Lower leg skin (tissue), 3 donors: ENCODE measurements around the gene BCL6B.

ENCODE experiments used
- POLR2A ChIP-seq, 2 donors: fragments of 450-650 bp; IDR thresholded peaks; one replicate each; pipeline ENCODE4 v1.6.1; 2016 to 2017; ENCODE audit warnings: antibody characterized with exemption in 2 of 2, mild to moderate bottlenecking in 1 of 2, moderate library complexity in 1 of 2
- TF ChIP-seq, protein P1 (sequence below), 3 donors: fragments of 450-650 bp; IDR thresholded peaks; one replicate each; pipeline ENCODE4 v1.5.1; 2016; ENCODE audit warnings: antibody characterized with exemption in 3 of 3, mild to moderate bottlenecking in 3 of 3, moderate library complexity in 2 of 3

DNA sequence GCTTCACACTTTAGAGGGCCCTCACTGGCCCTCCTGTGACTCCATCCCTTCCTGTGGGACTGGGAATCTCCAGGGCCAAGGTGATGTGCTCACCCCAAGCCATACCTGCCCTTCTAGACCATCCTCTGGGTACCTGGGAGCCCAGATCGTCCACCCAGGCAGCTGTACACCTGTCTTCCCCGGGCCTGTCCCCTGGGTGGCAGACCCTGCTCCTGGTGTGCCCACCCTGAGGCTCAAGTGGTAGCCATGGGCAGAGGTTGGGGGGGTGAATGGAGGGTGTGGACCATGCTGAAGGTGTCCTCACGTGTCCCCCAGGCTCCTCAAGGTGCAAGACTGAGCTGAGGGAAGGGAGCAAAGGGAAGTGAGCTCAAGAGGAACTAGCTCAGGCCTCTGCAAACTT, 47.9 kb downstream of the BCL6B start:
- TF ChIP-seq, protein P1, sequence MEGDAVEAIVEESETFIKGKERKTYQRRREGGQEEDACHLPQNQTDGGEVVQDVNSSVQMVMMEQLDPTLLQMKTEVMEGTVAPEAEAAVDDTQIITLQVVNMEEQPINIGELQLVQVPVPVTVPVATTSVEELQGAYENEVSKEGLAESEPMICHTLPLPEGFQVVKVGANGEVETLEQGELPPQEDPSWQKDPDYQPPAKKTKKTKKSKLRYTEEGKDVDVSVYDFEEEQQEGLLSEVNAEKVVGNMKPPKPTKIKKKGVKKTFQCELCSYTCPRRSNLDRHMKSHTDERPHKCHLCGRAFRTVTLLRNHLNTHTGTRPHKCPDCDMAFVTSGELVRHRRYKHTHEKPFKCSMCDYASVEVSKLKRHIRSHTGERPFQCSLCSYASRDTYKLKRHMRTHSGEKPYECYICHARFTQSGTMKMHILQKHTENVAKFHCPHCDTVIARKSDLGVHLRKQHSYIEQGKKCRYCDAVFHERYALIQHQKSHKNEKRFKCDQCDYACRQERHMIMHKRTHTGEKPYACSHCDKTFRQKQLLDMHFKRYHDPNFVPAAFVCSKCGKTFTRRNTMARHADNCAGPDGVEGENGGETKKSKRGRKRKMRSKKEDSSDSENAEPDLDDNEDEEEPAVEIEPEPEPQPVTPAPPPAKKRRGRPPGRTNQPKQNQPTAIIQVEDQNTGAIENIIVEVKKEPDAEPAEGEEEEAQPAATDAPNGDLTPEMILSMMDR (IDR thresholded peaks at IDR 0.05) = no peak
- TF ChIP-seq POLR2A (IDR thresholded peaks at IDR 0.05) = no peak
